WI38 (cell line): ENCODE measurements around the gene RSU1.

Experiments
- H3K4me3 ChIP-seq: 2 replicates; pipeline ENCODE4 v1.5.1; 2011; ENCODE audit warnings: low read depth, mild to moderate bottlenecking, control low read depth, low read length
- TF ChIP-seq, protein P1 (sequence below): IDR thresholded peaks from 2 replicates; pipeline ENCODE4 v1.5.1; 2012; ENCODE audit warnings: low read depth, mild to moderate bottlenecking, control low read depth, low read length

Gene RSU1

DNA sequence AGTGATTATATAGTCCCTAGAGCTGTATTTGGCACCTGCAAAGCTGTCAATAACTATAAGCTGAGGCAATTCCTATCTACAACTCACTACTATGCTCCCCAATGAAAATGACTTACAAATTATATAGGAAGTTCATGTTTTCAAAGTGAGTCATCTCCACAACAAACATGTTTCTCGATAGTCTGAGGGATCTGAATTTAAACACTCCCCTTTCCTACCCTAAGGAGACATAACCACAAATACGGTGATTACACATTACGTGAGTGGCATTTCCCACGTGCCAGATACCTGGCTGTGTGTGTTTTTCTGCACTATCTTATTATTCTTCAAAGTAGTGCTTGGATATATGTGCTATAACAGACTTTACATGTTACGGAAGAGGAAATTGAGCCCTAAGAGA is 173.1 kb downstream of the RSU1 start:
- H3K4me3 ChIP-seq, result no peak overlapping the region
- TF ChIP-seq, protein P1, sequence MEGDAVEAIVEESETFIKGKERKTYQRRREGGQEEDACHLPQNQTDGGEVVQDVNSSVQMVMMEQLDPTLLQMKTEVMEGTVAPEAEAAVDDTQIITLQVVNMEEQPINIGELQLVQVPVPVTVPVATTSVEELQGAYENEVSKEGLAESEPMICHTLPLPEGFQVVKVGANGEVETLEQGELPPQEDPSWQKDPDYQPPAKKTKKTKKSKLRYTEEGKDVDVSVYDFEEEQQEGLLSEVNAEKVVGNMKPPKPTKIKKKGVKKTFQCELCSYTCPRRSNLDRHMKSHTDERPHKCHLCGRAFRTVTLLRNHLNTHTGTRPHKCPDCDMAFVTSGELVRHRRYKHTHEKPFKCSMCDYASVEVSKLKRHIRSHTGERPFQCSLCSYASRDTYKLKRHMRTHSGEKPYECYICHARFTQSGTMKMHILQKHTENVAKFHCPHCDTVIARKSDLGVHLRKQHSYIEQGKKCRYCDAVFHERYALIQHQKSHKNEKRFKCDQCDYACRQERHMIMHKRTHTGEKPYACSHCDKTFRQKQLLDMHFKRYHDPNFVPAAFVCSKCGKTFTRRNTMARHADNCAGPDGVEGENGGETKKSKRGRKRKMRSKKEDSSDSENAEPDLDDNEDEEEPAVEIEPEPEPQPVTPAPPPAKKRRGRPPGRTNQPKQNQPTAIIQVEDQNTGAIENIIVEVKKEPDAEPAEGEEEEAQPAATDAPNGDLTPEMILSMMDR, result no peak

DNA sequence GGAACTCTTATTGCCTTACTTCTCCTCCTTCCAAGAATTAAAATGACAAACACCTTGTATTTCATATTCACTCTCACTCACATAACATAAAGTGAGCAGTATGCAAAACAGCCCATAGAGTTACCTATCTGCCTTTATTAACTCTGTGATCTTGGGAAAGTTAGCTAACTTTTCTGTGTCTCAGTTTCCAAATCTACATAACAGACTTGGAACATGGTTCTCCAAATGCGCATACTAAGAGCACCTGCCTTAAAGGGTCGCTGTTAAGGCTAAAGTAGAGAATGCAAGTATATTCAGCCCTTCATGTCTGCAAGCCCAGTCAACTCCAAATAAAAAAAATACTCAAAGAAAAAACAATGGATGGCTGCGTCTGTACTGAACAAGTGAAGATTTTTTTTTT is 173.7 kb downstream of the RSU1 start:
- no peak overlapping the region for H3K4me3 ChIP-seq
- TF ChIP-seq, protein P1, result no peak

DNA sequence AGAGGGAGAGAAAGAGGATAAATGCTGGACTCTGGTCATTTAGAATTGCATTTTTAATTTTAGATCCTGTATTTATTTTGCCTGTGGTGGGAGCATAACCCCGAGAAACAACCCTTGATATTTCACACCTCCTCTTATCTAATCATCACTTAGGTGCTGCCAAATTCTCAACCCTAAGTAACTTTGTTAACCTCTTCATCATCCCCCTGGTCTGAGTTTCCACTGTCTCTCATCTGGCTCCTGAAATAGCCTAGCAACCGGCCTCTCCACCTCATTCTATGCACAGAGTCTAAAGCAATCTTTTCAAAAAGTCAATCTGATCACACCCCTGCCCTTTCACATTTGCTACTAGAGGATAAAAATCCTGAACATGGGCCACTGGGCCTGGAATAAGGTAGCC is 177.1 kb downstream of the RSU1 start:
- TF ChIP-seq, protein P1, result no peak
- H3K4me3 ChIP-seq, result no peak overlapping the region

DNA sequence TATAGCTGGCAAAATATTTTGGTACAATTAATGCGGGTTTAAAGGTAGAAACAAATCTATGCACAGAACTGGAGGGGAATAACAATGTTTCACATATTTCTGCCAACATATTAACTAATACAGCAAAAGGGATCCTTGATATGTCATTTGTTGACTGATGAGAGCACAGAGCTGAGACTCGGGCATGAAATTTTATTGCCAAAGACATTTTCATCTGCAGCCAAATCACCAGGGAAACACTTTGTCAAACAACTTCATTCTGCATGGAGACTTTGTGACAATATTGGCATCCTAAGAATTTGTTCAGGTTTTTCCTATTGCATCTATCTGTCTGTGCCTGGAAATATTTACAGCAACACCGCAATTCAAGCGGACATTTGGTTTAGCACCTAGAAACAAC is 177.8 kb downstream of the RSU1 start:
- TF ChIP-seq, protein P1, result no peak

DNA sequence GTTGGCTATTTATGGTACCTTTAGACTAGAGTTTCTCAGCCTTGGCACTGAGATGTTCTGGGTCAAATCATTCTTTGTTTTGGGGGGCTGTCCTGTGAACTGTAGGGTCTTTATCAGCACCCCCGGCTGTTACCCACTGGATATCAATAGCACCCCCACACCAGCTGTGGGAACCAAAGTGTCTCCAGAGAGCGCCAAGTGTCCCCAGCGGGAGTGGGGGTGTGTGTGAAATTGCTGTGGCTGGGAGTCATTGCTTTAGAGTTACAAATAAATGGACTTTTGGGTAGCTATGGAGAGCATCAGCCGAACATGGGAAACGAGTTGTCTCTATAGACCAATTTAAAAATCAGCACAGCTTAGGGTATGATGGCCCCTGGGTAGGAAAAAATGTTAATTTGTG is 184.2 kb downstream of the RSU1 start:
- no peak overlapping the region for H3K4me3 ChIP-seq
- TF ChIP-seq, protein P1, result no peak

More for the DNA sequence above, 177.8 kb downstream of the RSU1 start:
- no peak overlapping the region for H3K4me3 ChIP-seq

DNA sequence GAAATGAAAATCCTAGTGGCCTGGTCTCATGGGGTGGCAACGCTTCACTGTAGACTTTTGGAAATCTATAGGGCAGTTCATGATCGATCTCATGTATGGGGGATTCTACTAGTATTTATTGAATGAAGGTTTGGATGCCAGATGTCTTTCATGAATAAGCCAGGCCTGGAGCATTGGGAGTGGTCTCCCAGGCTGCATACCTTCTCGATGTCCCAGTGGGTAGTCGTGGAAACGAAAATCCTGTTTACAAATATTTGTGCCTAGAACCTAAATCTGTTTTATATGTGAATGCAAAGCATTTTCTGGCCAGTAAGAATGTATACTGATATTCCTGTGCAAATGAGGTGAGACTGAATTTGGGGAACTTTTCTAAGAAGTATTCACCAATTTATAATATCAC is 190.5 kb downstream of the RSU1 start:
- TF ChIP-seq, protein P1, result no peak

DNA sequence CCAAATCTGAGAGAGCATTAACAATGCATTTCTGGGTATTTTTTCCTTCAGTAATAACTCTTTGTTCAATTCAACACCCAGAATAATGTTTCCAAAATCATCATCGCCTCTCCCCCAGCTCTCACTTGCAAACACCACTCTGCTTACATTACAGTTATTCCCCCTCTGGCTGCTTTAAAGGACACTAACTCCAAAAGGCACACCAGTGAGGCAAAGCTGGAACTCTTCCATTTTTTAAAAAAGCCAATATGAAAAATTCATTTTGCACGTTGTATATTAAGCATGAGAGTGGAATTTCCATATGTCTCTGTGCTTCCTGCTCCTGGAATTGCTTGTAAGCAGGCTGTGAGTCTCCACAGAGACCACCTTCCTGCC is 204.3 kb downstream of the RSU1 start:
- TF ChIP-seq, protein P1, result no peak
- no peak overlapping the region for H3K4me3 ChIP-seq

More for the DNA sequence above, 190.5 kb downstream of the RSU1 start:
- H3K4me3 ChIP-seq, result no peak overlapping the region
